Measurements from ENCODE around the gene ZC3H4. TPM values are rescaled to one million over a fixed set of nuclear protein-coding genes. Genes with fewer than 3 reads are reported as not detected.

The ZC3H4 gene
- total and polyA plus RNA-seq, 9 of the 15 experiments (the other 6 are each of a cell fraction or from before 2014, with no cell fraction given) = 2.2 to 75.6 (median 18.3) TPM

- 0 out of 2 replicates have a peak, but pooled peaks have one; percentile 26 for TF ChIP-seq ESRRA (IDR thresholded peaks at IDR 0.05; ENCODE audit: borderline replicate concordance, low read depth)
- no peak for TF ChIP-seq L3MBTL2 (IDR thresholded peaks at IDR 0.05)
- no peak for TF ChIP-seq LCOR (CRISPR knock-in tag; IDR thresholded peaks at IDR 0.05)
- no peak for TF ChIP-seq SNRNP70 (optimal IDR thresholded peaks at IDR 0.05; ENCODE audit: low read depth, low read length)
- TF ChIP-seq TFAP4 (CRISPR knock-in tag; IDR thresholded peaks at IDR 0.05; ENCODE audit: borderline replicate concordance) = no peak
- TF ChIP-seq XRCC5 (IDR thresholded peaks at IDR 0.05; ENCODE audit: low read depth, low read length) = no peak
- no peak for TF ChIP-seq CHD7 (IDR thresholded peaks at IDR 0.05; ENCODE audit: low read depth, low read length)
- TF ChIP-seq ZBTB43 (CRISPR knock-in tag; IDR thresholded peaks at IDR 0.05) = no peak
- no peak for TF ChIP-seq ATF2 (CRISPR knock-in tag; IDR thresholded peaks at IDR 0.05)
- no peak for TF ChIP-seq NCOA6 (IDR thresholded peaks at IDR 0.05)
- TF ChIP-seq YY1 (IDR thresholded peaks at IDR 0.05; ENCODE audit: borderline replicate concordance in 1 of 3, control insufficient read depth in 1 of 3, extremely low read depth in 1 of 3, insufficient read depth in 3 of 3, insufficient read length in 1 of 3, insufficient replicate concordance in 2 of 3, low read depth in 1 of 3, low read length in 2 of 3) = peak in 1 of 3 experiments; percentile 46
- no peak for TF ChIP-seq POLR2G (IDR thresholded peaks at IDR 0.05; ENCODE audit: low read depth, low read length)
Observed at GRCh38 chr19:47099576-47100050, 14.0 kb downstream of the ZC3H4 start (continued).
